KMS-11 (cell line): ENCODE data around the gene ANK3.

Source experiments
- H2AFZ ChIP-seq: fragments of 200-600 bp; sonication (generic); 2 replicates; pipeline ENCODE4 v1.6.1; 2016; ENCODE audit warnings: antibody characterized with exemption, mixed run types, low read depth
- H3K27ac ChIP-seq: fragments of 200-600 bp; sonication (generic); 2 replicates; pipeline ENCODE4 v1.6.1; 2016; ENCODE audit warnings: mild to moderate bottlenecking, mixed run types
- H3K27me3 ChIP-seq: fragments of 200-600 bp; sonication (generic); 2 replicates; pipeline ENCODE4 v1.6.1; 2017; ENCODE audit warnings: mild to moderate bottlenecking, low read depth, mixed run types, moderate library complexity; ENCODE audit not compliant: insufficient read depth
- H3K36me3 ChIP-seq: fragments of 200-600 bp; sonication (generic); 2 replicates; pipeline ENCODE4 v1.6.1; 2017; ENCODE audit warnings: mild to moderate bottlenecking, mixed run types; ENCODE audit not compliant: insufficient read depth
- H3K4me1 ChIP-seq: fragments of 200-600 bp; sonication (generic); 2 replicates; pipeline ENCODE4 v1.6.1; 2016; ENCODE audit warnings: mild to moderate bottlenecking, low read depth, mixed run types; ENCODE audit not compliant: poor library complexity, severe bottlenecking
- H3K4me2 ChIP-seq: fragments of 200-600 bp; sonication (generic); 2 replicates; pipeline ENCODE4 v1.7.0; 2016; ENCODE audit warnings: mild to moderate bottlenecking, mixed run types
- H3K4me3 ChIP-seq: fragments of 200-600 bp; sonication (generic); IDR thresholded peaks from 2 replicates; pipeline ENCODE4 v1.6.1; 2017; ENCODE audit warnings: low read depth, low read length, mixed read lengths; ENCODE audit not compliant: insufficient read depth
- H3K79me2 ChIP-seq: fragments of 200-600 bp; sonication (generic); 2 replicates; pipeline ENCODE4 v1.6.1; 2016; ENCODE audit warnings: low read depth, mixed run types; ENCODE audit not compliant: insufficient read depth
- H3K9ac ChIP-seq: fragments of 200-600 bp; sonication (generic); 2 replicates; pipeline ENCODE4 v1.6.1; 2016; ENCODE audit warnings: mild to moderate bottlenecking, mixed run types
- H4K20me1 ChIP-seq: fragments of 200-600 bp; sonication (generic); 2 replicates; pipeline ENCODE4 v1.6.1; 2016; ENCODE audit warnings: mild to moderate bottlenecking, mixed run types; ENCODE audit not compliant: insufficient read depth
- CTCF ChIP-seq: fragments of 200-600 bp; sonication (generic); conservative IDR thresholded peaks from 2 replicates; pipeline ENCODE4 v1.6.1; 2017; ENCODE audit warnings: low read depth, mild to moderate bottlenecking, antibody characterized with exemption, low read length, moderate library complexity, mixed read lengths

The ANK3 gene

GRCh38 chr10:60110739-60111138 is 278.9 kb downstream of the ANK3 start:
- no peaks in the 10 kb centered on the region for H4K20me1 ChIP-seq
- no peaks in the 10 kb centered on the region; the same call in 1 of the 2 replicates for H3K36me3 ChIP-seq
- no peaks in the 10 kb centered on the region for H3K27me3 ChIP-seq
- no peaks in the 10 kb centered on the region for H3K79me2 ChIP-seq
- no peak overlapping the region for H3K4me3 ChIP-seq
- no peak overlapping the region for H3K27ac ChIP-seq
- no peak overlapping the region for H2AFZ ChIP-seq
- TF ChIP-seq CTCF: no peak
- H3K9ac ChIP-seq: no peak overlapping the region
- no peak overlapping the region for H3K4me2 ChIP-seq
- no peaks in the 10 kb centered on the region for H3K4me1 ChIP-seq

- TF ChIP-seq CTCF: no peak
Measured at GRCh38 chr10:60107308-60107976, 282.2 kb downstream of the ANK3 start.

GRCh38 chr10:60105295-60105695 is 284.4 kb downstream of the ANK3 start:
- H3K4me2 ChIP-seq: no peak overlapping the region
- no peak for TF ChIP-seq CTCF
- no peak overlapping the region for H3K9ac ChIP-seq
- H2AFZ ChIP-seq: no peak overlapping the region
- peaks cover 10% of the 10 kb centered on the region for H3K4me1 ChIP-seq
- peaks cover 6% of the 10 kb centered on the region; the same call in 1 of the 2 replicates for H3K36me3 ChIP-seq
- H3K27ac ChIP-seq: no peak overlapping the region
- no peak overlapping the region for H3K4me3 ChIP-seq
- H3K27me3 ChIP-seq: no peaks in the 10 kb centered on the region
- H3K79me2 ChIP-seq: no peaks in the 10 kb centered on the region
- no peaks in the 10 kb centered on the region; the same call in 1 of the 2 replicates for H4K20me1 ChIP-seq

More at GRCh38 chr10:60107308-60107976, 282.2 kb downstream of the ANK3 start:
- H3K27ac ChIP-seq: no peak overlapping the region
- H3K79me2 ChIP-seq: no peaks in the 10 kb centered on the region
- peaks cover 6% of the 10 kb centered on the region; the same call in 1 of the 2 replicates for H3K36me3 ChIP-seq
- no peak overlapping the region for H2AFZ ChIP-seq
- H3K4me1 ChIP-seq: no peaks in the 10 kb centered on the region
- H3K4me2 ChIP-seq: no peak overlapping the region
- H3K4me3 ChIP-seq: no peak overlapping the region
- no peaks in the 10 kb centered on the region for H3K27me3 ChIP-seq
- H3K9ac ChIP-seq: no peak overlapping the region
- no peaks in the 10 kb centered on the region; the same call in 1 of the 2 replicates for H4K20me1 ChIP-seq

GRCh38 chr10:60101821-60102220 is 287.9 kb downstream of the ANK3 start:
- Histone ChIP-seq H3K36me3 (peaks cover 6% of the 10 kb centered on the region; the same call in 1 of the 2 replicates), H3K4me2 (no peak overlapping the region), H3K4me3 (no peak overlapping the region), H4K20me1 (no peaks in the 10 kb centered on the region; the same call in 1 of the 2 replicates), H3K27ac (peak overlapping the region; percentile 46; the same call in 1 of the 2 replicates), H3K9ac (no peak overlapping the region), H3K4me1 (peaks cover 11% of the 10 kb centered on the region), H3K79me2 (no peaks in the 10 kb centered on the region), H2AFZ (no peak overlapping the region), H3K27me3 (no peaks in the 10 kb centered on the region)
- no peak for TF ChIP-seq CTCF
